ENCODE results near the gene MTPN.

Gene MTPN, protein sequence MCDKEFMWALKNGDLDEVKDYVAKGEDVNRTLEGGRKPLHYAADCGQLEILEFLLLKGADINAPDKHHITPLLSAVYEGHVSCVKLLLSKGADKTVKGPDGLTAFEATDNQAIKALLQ

GRCh38 chr7:135977007-135977741, at the start of gene MTPN:
Gene MTPN, minus strand, starts transcription at chr7:135977359. Its CDS starts 259 bp downstream, at chr7:135977100.
- DNase-seq, result peak; percentile 98

GRCh38 chr7:136026209-136026608, 49.0 kb upstream of the MTPN start:
- no peak for DNase-seq

DNA sequence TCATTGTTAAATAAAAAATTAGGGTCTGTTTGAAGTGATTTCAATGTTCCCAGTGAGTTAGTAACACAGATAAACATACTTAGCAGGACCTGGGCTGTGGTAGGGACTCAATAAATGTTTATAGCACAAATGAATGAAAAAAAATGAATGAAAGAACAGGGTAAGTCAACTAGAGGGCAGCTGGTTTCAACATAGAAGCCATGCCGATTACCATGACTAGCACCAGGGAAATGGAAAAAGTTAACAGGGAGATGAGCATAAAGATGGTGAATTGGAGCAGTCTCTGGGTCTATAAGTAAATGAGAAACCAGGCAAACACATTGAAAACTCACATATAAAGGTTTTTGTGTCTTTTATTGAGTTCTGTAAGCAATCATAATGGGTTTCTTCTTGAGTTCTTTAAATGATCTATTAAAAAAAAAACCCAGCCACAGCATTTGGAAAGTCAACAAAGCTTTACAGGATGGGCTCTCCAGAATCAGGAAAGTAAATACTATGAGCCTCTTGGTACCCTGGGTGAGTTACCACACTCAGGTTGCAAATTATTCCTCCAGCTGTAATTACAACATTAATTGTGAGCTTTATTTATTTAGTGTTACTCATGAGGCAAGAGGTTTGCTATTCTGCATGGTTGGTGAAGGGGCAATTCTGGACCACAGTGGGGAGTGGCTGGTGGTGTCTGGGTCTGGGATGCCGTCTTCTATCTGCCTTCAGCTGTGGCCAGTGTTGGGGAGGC, 46.1 kb upstream of the MTPN start:
- DNase-seq, result peak; percentile 86

- no peak for DNase-seq
These were observed 43.4 kb upstream of the MTPN start for GRCh38 chr7:136020556-136020955.

DNA sequence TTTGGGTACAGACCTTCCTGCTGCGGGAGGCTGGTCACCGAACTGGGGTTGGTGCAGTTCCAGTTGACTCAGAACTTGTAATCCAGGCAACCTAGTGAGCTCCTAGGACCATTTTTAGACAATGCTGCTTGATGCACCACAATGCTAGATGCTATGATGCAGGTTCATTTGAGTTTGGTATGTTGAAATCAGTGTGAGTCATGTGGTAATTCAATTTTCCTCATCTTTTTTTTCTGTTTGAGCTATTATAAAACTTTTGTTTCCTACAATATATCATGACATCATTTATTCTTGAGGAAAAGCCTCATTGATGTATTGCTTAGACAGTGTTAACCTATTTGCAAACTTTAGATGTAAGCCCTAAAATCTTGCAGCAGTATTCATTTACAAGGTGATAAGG, 40.9 kb upstream of the MTPN start:
- no peak for DNase-seq

GRCh38 chr7:136016649-136017395, 39.7 kb upstream of the MTPN start:
- DNase-seq, result no peak

DNA sequence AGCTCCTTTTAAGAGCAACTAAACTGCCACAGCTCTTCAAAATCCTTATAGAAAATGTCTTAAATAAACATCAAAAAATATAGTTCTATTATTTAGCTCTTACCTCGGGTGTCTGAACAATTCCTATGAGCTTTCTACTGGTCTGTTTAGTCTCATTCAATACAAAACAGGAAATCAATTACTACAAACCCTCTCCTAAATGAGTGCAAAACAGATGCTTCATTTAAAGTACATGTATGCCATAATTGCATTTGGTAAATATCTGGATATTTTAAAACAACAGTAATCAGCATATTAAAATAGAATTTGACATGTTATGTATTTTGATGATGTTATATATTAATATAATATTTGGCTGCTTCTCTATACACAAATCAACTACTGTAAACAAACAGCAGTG, 38.5 kb upstream of the MTPN start:
- DNase-seq, result no peak

DNA sequence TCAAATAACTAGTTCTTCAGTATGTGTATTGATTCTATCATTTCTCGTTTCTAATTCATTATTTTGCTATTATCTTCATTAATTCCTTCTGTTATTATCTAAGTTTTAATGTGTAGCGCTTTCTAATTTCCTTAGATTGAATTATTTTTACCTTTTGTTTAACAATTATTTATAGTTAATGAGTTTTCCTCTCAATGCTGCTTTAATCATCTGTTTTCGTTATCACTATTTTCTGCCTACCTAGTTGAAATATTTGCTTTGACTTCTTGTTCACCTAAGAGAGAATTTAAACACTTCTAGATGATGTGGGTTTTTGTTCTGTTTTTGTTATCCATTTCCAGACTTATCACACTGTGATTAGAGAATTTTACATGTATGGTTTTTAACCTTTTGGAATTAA, 37.5 kb upstream of the MTPN start:
- DNase-seq, result no peak

DNA sequence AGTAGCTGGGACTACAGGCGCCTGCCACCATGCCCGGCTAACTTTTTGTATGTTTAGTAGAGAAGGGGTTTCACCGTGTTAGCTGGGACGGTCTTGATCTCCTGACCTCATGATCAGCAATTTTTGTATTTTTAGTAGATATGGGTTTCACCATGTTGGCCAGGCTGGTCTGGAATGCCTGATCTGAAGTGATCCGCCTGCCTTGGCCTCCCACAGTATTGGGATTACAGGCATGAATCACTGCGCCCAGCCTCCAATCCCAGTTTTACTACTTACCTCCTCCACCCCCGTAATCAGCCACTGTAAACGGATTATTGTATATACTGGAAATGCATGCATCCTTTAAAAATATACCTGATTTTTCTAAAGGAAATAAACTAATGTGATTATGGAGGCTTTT, 35.1 kb upstream of the MTPN start:
- no peak for DNase-seq

GRCh38 chr7:136009488-136010079, 32.4 kb upstream of the MTPN start:
- DNase-seq, result peak; percentile 53

GRCh38 chr7:136006208-136006607, 29.0 kb upstream of the MTPN start:
- DNase-seq, result no peak

DNA sequence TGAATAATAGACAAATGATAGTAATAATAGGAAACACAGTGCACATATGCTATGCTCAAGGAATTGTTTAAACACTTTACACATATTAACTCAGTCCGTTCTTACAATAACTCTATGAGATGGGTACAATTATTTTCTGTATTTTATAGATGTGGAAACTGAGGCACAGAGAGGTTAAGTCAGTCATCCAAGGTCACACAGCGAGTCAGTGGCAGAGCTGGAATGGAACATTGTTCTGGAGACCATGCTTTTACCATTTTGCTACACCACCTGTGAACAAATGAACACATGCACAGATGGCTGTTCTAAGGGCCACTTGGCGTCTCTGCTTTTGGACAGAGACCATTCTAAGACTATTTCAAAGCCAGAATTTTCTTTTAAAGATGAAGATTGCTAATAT, 26.9 kb upstream of the MTPN start:
- DNase-seq, result no peak

- no peak for DNase-seq
These were observed 25.6 kb upstream of the MTPN start for GRCh38 chr7:136002802-136003201.

- DNase-seq, result no peak
These were observed 23.2 kb upstream of the MTPN start for GRCh38 chr7:136000288-136000913.

GRCh38 chr7:135998081-135998480, 20.9 kb upstream of the MTPN start:
- DNase-seq, result no peak

- no peak for DNase-seq
These were observed 18.6 kb upstream of the MTPN start for GRCh38 chr7:135995748-135996147.

DNA sequence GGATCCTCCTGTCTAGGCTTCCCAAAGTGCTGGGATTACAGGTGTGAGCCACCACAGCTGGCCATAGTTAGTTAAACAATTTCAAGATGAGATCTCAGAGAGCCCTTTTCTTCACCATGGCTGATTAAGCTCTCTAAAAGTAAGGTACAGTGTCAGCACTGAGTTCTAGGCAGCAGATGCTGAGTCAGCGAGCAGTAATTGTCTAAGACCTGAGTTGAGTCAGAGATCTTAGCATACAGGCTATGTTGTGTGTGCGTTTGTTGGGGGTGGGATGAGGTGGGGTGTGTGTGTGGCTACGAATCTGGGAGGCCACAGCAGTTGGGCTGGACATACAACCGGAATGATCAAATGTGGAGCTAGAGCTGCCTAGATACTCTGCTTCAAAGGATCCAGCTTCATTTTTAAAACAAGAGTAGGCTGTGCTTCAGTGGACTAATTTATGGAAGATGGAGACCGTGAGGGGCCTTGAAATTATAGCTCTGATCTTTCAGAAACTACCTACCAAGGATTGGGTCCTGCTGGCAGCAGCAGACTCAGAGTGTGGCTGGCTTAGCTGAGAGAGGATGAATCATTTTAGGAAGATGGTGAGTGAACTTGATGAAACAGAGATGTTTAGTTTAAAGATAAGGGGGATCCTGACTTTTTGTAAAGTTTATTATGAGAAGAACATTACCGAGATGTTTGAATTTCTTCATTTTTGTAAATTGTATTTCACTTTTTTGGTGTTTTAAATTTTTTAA, 17.5 kb upstream of the MTPN start:
- DNase-seq, result no peak

DNA sequence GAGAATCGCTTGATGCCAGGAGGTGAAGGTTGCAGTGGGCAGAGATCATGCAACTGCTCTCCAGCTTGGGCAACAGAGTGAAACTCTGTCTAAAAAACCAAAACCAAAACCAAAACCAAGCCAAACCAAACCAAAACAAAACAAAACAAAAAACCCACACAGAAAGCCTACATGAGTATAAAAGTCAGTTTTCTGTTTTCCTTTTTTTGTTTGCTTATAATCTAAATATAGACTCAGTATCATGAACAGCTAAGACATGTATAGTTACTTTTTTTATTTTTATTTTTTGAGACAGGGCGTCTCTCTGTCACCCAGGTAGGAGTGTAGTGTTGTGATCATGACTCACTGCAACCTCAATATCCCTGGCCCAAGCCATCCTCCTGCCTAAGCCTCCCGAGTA, 16.8 kb upstream of the MTPN start:
- no peak for DNase-seq

DNA sequence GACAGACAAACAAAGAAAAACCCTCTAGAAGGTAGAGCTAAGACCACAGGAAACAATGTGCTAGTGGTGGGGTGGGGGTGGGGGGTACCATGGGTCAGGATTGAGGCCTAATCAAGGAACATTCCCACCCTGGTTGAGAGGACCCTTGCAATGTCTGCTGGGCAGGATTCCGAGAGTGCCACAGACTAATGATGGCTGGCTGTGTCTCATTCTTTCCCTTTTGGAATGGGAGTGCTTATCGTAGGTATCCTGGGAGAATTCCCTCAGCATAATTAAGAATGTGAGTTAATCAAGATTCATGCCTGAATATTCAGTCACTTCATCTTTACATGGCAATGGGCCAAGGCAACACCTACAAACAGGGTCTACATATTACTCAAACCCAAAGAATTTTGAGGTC, 14.7 kb upstream of the MTPN start:
- DNase-seq, result no peak

GRCh38 chr7:135991322-135991721, 14.2 kb upstream of the MTPN start:
- DNase-seq, result peak; percentile 61

- no peak for DNase-seq
These were observed 13.1 kb upstream of the MTPN start for GRCh38 chr7:135990258-135990657.

All from NCI-H146 (cell line).